ENCODE data around the gene VSIG8. TPM values are rescaled to one million over a fixed set of nuclear protein-coding genes. Genes with fewer than 3 reads are reported as not detected.

VSIG8 gene
- total and polyA plus RNA-seq, 9 of the 15 experiments (the other 6 are each of a cell fraction or from before 2014, with no cell fraction given), result not detected

DNA sequence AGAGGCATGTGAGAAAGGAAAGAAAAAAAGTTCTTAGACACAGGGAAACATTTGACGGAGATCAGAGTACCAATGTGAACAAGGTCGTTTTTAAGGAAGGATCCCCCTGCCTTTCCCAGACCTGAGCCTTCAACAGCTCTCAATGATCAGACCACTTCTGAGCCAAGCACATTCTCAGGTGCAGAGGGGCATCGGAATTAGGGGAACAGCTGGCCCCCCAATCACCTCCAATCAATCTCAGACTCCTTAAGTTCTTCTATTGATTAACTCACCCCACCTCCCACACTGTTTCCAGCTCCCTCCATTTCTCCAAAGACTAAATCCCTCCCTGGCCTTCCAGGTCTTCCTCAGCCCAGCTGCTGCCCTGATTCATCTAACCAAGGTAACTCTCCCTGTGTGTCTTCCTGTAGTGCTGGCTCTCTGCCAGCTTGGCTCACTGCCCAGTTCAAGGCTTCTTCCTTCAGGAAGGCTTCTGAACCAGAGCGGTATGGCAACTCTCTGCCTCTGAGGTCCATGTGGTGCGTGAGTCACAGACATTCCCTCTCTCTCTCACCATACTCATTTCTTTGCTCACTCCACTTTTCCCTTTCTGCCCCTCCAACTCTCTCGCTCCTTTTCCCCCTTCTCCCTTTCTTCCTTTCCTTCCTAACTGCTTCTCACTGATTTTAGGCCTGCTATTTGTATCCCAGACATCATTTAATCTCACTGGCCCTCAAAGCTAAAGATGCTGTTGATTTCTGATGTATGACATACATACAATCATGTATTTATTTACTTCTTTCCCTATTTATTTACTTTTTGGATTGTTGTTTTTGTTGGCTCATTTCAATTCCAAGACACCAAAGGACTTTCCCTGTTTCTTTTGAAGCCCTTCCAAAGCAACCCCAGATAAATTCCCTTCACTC lies 19.4 kb upstream of the VSIG8 start (continued):
- peak; percentile 52; the same call in 1 of the 2 replicates for TF ChIP-seq ARID1B (IDR thresholded peaks at IDR 0.05)
- peak; percentile 91 for TF ChIP-seq FOSL1 (tag; conservative IDR thresholded peaks at IDR 0.05)
- no peak for TF ChIP-seq ZNF717 (CRISPR knock-in tag; IDR thresholded peaks at IDR 0.05)
- TF ChIP-seq JUN (IDR thresholded peaks at IDR 0.05; ENCODE audit: borderline replicate concordance, low read depth, low read length), result peak; percentile 61; the same call in 1 of the 2 replicates
- TF ChIP-seq JUN (CRISPR knock-in tag; IDR thresholded peaks at IDR 0.05; ENCODE audit: borderline replicate concordance), result no peak
- peak; percentile 58 for TF ChIP-seq SMARCE1 (IDR thresholded peaks at IDR 0.05)
- peak in 1 of 2 experiments; percentile 41; a peak in 1 of 4 replicates for TF ChIP-seq HDAC1 (IDR thresholded peaks at IDR 0.05)
- TF ChIP-seq, protein P1, sequence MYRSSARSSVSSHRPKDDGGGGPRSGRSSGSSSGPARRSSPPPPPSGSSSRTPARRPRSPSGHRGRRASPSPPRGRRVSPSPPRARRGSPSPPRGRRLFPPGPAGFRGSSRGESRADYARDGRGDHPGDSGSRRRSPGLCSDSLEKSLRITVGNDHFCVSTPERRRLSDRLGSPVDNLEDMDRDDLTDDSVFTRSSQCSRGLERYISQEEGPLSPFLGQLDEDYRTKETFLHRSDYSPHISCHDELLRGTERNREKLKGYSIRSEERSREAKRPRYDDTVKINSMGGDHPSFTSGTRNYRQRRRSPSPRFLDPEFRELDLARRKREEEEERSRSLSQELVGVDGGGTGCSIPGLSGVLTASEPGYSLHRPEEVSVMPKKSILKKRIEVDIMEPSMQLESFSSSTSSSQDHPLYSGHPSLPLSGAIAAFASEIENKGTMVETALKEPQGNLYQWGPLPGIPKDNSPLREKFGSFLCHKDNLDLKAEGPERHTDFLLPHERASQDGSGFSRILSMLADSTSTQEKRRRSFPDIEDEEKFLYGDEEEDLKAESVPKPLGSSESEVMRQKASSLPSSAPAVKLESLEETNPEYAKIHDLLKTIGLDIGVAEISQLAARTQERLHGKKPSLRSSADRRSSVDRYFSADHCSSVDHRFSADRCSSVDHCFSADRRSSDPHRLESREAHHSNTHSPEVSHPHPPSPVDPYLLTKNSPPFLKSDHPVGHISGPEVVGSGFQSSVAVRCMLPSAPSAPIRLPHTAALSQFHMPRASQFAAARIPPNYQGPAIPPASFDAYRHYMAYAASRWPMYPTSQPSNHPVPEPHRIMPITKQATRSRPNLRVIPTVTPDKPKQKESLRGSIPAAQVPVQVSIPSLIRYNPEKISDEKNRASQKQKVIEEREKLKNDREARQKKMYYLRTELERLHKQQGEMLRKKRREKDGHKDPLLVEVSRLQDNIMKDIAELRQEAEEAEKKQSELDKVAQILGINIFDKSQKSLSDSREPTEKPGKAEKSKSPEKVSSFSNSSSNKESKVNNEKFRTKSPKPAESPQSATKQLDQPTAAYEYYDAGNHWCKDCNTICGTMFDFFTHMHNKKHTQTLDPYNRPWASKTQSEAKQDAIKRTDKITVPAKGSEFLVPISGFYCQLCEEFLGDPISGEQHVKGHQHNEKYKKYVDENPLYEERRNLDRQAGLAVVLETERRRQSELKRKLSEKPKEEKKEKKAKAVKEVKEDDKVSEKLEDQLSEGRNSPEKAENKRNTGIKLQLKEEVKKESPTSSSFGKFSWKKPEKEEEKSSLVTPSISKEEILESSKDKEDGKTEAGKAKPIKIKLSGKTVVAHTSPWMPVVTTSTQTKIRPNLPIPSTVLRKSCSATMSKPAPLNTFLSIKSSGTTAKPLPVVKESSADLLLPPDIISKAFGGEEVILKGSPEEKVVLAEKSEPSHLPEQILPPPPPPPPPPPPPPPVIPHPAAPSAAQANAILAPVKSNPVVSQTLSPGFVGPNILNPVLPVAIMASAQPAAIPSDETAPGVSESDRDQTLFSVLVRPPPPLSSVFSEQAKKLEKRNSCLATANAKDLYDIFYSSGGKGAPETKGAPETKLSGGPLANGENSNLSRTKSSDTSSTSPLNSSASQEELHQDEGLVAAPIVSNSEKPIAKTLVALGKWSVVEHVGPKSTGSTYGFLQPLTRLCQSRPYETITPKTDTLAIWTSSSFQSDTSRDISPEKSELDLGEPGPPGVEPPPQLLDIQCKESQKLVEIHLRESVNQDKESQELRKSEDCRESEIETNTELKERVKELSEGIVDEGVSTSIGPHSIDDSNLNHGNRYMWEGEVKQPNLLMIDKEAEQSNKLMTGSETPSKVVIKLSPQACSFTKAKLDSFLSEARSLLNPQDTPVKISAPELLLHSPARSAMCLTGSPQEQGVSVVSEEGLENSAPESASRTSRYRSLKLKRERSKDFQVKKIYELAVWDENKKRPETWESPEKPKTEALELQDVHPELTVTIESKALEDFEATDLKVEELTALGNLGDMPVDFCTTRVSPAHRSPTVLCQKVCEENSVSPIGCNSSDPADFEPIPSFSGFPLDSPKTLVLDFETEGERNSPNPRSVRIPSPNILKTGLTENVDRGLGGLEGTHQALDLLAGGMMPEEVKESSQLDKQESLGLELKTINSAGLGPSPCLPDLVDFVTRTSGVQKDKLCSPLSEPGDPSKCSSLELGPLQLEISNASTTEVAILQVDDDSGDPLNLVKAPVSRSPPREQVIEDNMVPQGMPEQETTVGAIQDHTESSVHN (IDR thresholded peaks at IDR 0.05; ENCODE audit: borderline replicate concordance in 1 of 2, low read depth in 1 of 2), result 0 out of 4 replicates have a peak, but pooled peaks of 1 of the 2 experiments have one; percentile 31
- TF ChIP-seq MYC (IDR thresholded peaks at IDR 0.05; ENCODE audit: low read depth, low read length), result peak; percentile 52; the same call in 1 of the 2 replicates
- TF ChIP-seq MYC (CRISPR knock-in tag; IDR thresholded peaks at IDR 0.05; ENCODE audit: borderline replicate concordance, low read depth), result no peak
- peak; percentile 99 for TF ChIP-seq NFIC (IDR thresholded peaks at IDR 0.05)
- 0 out of 2 replicates have a peak, but pooled peaks have one; percentile 25 for TF ChIP-seq TFAP4 (CRISPR knock-in tag; IDR thresholded peaks at IDR 0.05; ENCODE audit: borderline replicate concordance)
- TF ChIP-seq CTBP1 (IDR thresholded peaks at IDR 0.05; ENCODE audit: borderline replicate concordance), result peak; percentile 67; the same call in 1 of the 2 replicates
- 0 out of 2 replicates have a peak, but pooled peaks have one; percentile 30 for TF ChIP-seq NFRKB (IDR thresholded peaks at IDR 0.05; ENCODE audit: low read depth)
- TF ChIP-seq KDM1A (IDR thresholded peaks at IDR 0.05), result peak in 1 of 2 experiments; percentile 27; a peak in 1 of 4 replicates
- TF ChIP-seq RCOR1 (IDR thresholded peaks at IDR 0.05; ENCODE audit: borderline replicate concordance in 1 of 2, low read depth in 2 of 2, low read length in 2 of 2), result 0 out of 4 replicates have a peak, but pooled peaks of 1 of the 2 experiments have one; percentile 7
- TF ChIP-seq NFIX (CRISPR knock-in tag; IDR thresholded peaks at IDR 0.05; ENCODE audit: low read depth), result peak; percentile 74
- TF ChIP-seq L3MBTL2 (IDR thresholded peaks at IDR 0.05), result peak; percentile 47; the same call in 1 of the 2 replicates
- peak; percentile 66 for TF ChIP-seq ELF1 (tag; IDR thresholded peaks at IDR 0.05)

Data from K562 (cell line).